Type B pancreatic cell (in vitro differentiated cells): Measurements from ENCODE around the gene PPP1R15B. TPM values are rescaled to one million over a fixed set of nuclear protein-coding genes. Genes with fewer than 3 reads are reported as not detected.

Source experiments
- DNase-seq: peaks from one replicate; pipeline ENCODE4 v3.0.0; 2021; ENCODE audit warnings: mixed read lengths; ENCODE audit not compliant: unreplicated experiment; ENCODE audit errors: extremely low spot score
- H3K27ac Mint-ChIP-seq: 2 replicates; pipeline ENCODE4 v1.8.0; 2021; ENCODE audit warnings: mild to moderate bottlenecking, mixed read lengths
- H3K27me3 Mint-ChIP-seq: 2 replicates; pipeline ENCODE4 v1.8.0; 2021; ENCODE audit warnings: mixed read lengths
- H3K36me3 Mint-ChIP-seq: 2 replicates; pipeline ENCODE4 v1.8.0; 2021; ENCODE audit warnings: mixed read lengths
- H3K4me1 Mint-ChIP-seq: one replicate; pipeline ENCODE4 v1.8.0; 2021; ENCODE audit warnings: mixed read lengths; ENCODE audit not compliant: unreplicated experiment
- H3K4me3 Mint-ChIP-seq: 2 replicates; pipeline ENCODE4 v1.8.0; 2021; ENCODE audit warnings: mild to moderate bottlenecking, mixed read lengths
- H3K9me3 Mint-ChIP-seq: 2 replicates; pipeline ENCODE4 v1.8.0; 2021; ENCODE audit warnings: mixed read lengths
- total RNA-seq: library from RNA; stranded (reverse); gene quantifications from 2 replicates; pipeline ENCODE4 v1.2.1, GENCODE V29; 2021; ENCODE audit warnings: low replicate concordance
- TF ChIP-seq, protein P1 (sequence below): fragments of 200-600 bp; sonication (generic); conservative IDR thresholded peaks from 2 replicates; pipeline ENCODE4 v1.5.0; 2021; ENCODE audit warnings: antibody characterized with exemption, mild to moderate bottlenecking

The PPP1R15B gene
- total RNA-seq, 1 donor from 2014 or later = 43.3 TPM

DNA sequence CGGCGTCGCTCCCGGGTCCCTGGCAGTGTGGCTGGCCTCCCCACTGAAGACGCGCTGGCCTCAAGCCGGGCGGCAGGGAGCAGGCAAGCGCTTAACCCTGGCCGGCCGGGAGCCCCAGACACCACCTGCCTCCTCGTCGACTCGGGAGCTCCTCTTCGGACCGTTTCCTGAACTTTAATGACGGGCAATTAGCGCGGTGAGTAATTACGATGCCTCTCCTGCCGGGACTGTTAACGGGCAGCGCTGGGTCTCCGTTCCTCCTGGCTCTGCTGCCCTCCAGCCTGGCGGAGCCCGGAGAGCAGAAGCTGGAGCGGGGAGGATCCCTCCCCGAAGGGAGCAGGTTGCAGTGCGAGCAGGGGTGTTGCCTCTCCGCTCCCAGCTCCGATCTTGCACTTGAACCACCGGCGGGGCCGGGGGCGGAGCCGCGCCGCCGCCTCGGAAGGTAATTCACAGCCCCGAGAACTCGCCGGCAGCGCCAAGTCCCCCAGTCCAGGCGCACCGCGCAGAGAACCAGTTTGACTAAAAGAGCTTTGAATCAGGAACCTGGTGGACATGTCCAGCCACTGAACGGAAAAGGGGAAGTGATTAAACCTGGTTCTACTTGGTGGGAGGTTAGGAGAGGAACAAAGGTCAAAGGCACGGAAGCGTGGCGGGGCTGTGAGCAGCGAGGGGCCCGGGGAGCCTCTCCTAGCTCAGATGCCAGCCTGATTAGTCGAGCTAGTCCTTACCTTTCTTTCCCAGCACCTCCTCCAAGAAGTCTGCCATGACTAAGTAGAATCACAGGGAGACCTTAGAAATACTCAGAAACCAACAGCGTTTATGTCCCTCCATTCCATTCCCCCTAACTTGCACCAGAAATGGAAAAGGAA, 33.6 kb downstream of the PPP1R15B start:
- Mint-ChIP-seq H3K4me1 (peaks cover 10% of the 10 kb centered on the region), H3K9me3 (no peaks in the 10 kb centered on the region), H3K4me3 (peak overlapping the region; percentile 93), H3K36me3 (no peaks in the 10 kb centered on the region), H3K27me3 (peaks cover 42% of the 10 kb centered on the region), H3K27ac (peak overlapping the region; percentile 83)
- DNase-seq = peak; percentile 79
- TF ChIP-seq, protein P1, sequence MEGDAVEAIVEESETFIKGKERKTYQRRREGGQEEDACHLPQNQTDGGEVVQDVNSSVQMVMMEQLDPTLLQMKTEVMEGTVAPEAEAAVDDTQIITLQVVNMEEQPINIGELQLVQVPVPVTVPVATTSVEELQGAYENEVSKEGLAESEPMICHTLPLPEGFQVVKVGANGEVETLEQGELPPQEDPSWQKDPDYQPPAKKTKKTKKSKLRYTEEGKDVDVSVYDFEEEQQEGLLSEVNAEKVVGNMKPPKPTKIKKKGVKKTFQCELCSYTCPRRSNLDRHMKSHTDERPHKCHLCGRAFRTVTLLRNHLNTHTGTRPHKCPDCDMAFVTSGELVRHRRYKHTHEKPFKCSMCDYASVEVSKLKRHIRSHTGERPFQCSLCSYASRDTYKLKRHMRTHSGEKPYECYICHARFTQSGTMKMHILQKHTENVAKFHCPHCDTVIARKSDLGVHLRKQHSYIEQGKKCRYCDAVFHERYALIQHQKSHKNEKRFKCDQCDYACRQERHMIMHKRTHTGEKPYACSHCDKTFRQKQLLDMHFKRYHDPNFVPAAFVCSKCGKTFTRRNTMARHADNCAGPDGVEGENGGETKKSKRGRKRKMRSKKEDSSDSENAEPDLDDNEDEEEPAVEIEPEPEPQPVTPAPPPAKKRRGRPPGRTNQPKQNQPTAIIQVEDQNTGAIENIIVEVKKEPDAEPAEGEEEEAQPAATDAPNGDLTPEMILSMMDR = peak; percentile 21

DNA sequence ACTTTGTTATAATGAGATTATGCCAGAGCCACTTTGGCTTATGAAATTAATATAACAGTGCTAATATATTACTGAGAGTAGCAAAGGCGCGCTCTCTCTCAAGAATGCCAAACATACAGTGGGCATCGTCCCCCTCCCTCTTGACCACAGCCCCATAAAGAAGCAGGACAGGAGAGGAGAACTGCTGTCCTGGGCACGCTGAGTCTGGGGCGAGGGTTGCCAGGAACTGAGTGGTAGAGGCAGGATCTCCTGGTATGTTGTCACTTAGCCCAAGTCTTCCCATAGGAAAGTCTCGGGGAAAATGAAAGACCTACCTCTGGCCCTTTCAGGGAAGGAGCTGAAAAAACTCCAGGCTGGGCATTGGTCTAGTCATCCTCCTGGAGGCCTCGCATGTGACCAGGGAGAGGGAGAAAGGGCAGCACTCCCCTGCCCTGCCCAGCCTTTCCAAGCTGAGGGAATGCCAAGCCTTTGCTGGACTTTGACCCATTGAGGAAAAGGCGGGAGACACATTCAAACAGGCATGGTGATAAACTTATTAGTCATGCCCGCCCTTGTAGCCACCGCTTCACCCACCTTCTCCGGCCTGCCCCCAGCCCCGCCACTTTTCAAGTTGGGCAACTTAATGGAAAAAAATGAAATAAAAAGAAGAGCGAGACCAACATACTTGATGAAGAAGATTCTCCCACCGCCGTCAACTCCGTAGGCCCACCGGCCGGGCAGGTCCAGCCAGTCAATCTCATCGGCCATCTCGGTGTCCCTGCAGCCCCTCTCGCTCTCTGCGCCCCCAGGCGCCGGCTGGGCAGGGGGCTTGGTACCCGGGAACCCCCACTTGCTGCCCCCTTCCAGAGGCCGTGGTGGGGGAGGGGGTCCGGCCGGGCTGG, 34.5 kb downstream of the PPP1R15B start:
- TF ChIP-seq, protein P1 = no peak
- peak overlapping the region; percentile 88 for H3K4me3 Mint-ChIP-seq
- no peaks in the 10 kb centered on the region for H3K36me3 Mint-ChIP-seq
- DNase-seq = no peak
- H3K27me3 Mint-ChIP-seq = peaks cover 49% of the 10 kb centered on the region
- peak overlapping the region; percentile 85 for H3K27ac Mint-ChIP-seq
- H3K4me1 Mint-ChIP-seq = peaks cover 10% of the 10 kb centered on the region
- H3K9me3 Mint-ChIP-seq = no peaks in the 10 kb centered on the region

DNA sequence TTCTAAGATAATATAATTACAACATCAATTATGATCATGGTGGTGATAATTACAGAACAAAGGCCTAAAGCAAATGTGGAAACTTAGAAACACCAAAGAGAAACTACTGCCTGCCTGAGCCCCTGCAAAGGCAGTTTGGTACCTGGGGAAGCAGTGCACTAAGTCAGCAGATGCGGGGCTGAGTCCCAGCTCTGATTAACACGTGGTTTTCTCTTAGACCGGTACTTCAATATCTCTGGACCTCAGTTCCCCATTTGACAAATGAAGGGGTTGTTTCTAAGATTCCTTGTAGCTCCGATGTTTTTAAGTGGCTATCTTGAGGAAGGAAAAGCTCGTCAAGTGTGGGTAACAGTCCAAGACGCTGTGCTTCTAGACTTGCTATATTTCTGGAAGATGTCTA, 35.2 kb downstream of the PPP1R15B start:
- no peaks in the 10 kb centered on the region for H3K36me3 Mint-ChIP-seq
- DNase-seq = no peak
- H3K4me3 Mint-ChIP-seq = peak overlapping the region; percentile 88
- H3K4me1 Mint-ChIP-seq = peaks cover 8% of the 10 kb centered on the region
- no peaks in the 10 kb centered on the region for H3K9me3 Mint-ChIP-seq
- TF ChIP-seq, protein P1 = no peak
- H3K27me3 Mint-ChIP-seq = peaks cover 53% of the 10 kb centered on the region
- no peak overlapping the region for H3K27ac Mint-ChIP-seq

DNA sequence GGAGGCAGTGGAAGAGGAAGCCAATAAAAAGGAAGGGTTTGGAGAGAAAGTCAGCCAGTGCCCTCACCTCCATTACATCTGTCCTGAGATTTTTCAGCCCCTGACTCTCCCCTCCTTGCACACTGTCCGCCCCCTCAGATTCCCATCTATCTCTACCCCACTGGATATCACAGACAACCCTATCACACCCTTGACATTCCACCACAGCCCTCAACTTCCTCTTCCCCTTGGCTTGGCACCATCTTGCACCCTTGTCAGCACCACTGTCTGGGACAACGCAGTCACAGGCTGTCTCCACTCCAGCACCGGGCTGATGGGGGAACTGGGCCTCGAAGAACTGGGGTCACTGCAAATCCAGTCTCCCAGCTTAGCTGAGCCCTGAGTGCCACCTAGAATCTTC, 37.7 kb downstream of the PPP1R15B start:
- Mint-ChIP-seq H3K27me3 (peaks cover 40% of the 10 kb centered on the region), H3K9me3 (no peaks in the 10 kb centered on the region), H3K36me3 (no peaks in the 10 kb centered on the region), H3K4me3 (no peak overlapping the region), H3K4me1 (peaks cover 6% of the 10 kb centered on the region), H3K27ac (no peak overlapping the region)
- DNase-seq = no peak
- TF ChIP-seq, protein P1 = no peak

DNA sequence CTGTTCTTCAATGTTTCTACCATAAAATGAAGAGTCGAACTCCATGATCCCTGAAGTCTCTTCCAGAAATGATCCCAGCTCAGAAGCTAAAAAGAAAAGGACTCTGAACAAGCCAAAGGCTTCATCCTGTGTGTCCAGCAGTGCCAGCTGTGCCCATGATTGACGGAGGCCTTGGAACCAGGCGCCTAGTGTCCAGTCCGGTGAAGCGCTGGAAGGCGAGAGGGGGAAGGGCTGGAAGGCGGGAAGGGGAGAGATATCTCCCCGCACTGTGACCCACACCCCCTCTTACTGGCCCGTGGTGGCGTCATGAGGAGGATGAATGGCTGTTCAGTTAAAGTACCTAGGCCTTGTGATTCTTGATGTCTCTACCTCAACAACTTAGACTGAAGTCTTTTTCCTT, 41.4 kb downstream of the PPP1R15B start:
- H3K4me3 Mint-ChIP-seq = no peak overlapping the region
- TF ChIP-seq, protein P1 = no peak
- DNase-seq = no peak
- H3K36me3 Mint-ChIP-seq = peaks cover 4% of the 10 kb centered on the region
- no peaks in the 10 kb centered on the region for H3K9me3 Mint-ChIP-seq
- H3K4me1 Mint-ChIP-seq = no peaks in the 10 kb centered on the region
- H3K27ac Mint-ChIP-seq = no peak overlapping the region
- H3K27me3 Mint-ChIP-seq = peaks cover 27% of the 10 kb centered on the region
